ENCODE results near the gene MAB21L1. TPM values are rescaled to one million over a fixed set of nuclear protein-coding genes. Genes with fewer than 3 reads are reported as not detected.
A peak's percentile ranks its signal among the peaks of the same experiment; 100 is the strongest.

Gene MAB21L1
- polyA plus RNA-seq, 1 donor from 2014 or later: 0.07 TPM

DNA sequence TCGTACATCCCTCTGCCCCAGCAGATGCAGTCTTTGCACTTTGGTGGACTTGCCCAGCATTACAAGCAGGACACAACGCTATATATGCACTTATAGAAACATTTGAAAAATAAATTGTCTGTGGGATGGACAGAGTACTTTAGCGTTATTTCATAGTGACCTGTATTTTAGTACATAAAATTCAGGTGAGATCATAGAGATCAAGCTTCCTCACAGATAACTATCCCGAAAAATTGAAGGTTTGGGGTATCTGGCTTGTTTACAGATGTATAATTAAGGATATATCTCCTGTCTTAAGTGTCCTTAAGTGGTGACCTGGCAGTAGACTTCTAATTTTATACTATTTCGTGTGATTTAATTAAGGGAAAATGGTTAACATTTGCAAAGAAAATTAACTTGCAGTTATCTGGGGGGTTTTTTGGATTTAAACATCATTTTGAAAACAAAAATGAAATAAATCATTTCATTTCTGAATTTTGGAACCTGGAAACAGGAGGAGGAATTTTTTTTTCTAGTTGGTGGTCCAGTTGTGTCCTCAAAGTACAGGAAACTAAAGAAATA is 977 bp upstream of the MAB21L1 start:
- Histone ChIP-seq H3K9me3 (ENCODE audit: low read length) (no peaks in the 10 kb centered on the region), H2AFZ (ENCODE audit: low read depth, low read length) (no peak overlapping the region), H3K27me3 (ENCODE audit: insufficient read depth, low read depth, low read length) (peaks cover 99% of the 10 kb centered on the region), H3K27ac (ENCODE audit: low read length) (no peak overlapping the region), H3K4me3 (ENCODE audit: low read length) (no peak overlapping the region), H3F3A (ENCODE audit: insufficient read depth, low read length, poor library complexity, severe bottlenecking) (no peaks in the 10 kb centered on the region), H4K20me1 (ENCODE audit: insufficient read depth) (peaks cover 21% of the 10 kb centered on the region), H3K9me2 (ENCODE audit: insufficient read depth, low read length) (no peaks in the 10 kb centered on the region), H3K79me2 (replicated peaks; ENCODE audit: insufficient read depth, low read length) (no peaks in the 10 kb centered on the region), H3K4me2 (ENCODE audit: low read length) (no peak overlapping the region), H3K9ac (ENCODE audit: low read length) (no peak overlapping the region), H3K36me3 (ENCODE audit: insufficient read depth, low read length) (no peaks in the 10 kb centered on the region)
- TF ChIP-seq SMC3 (conservative IDR thresholded peaks at IDR 0.05; ENCODE audit: poor library complexity): no peak
- TF ChIP-seq EZH2 (IDR thresholded peaks at IDR 0.05; ENCODE audit: borderline replicate concordance, insufficient read depth, low read length, poor library complexity, severe bottlenecking): no peak
- no peak for TF ChIP-seq REST (IDR thresholded peaks at IDR 0.05; ENCODE audit: borderline replicate concordance)
- TF ChIP-seq, protein P1, sequence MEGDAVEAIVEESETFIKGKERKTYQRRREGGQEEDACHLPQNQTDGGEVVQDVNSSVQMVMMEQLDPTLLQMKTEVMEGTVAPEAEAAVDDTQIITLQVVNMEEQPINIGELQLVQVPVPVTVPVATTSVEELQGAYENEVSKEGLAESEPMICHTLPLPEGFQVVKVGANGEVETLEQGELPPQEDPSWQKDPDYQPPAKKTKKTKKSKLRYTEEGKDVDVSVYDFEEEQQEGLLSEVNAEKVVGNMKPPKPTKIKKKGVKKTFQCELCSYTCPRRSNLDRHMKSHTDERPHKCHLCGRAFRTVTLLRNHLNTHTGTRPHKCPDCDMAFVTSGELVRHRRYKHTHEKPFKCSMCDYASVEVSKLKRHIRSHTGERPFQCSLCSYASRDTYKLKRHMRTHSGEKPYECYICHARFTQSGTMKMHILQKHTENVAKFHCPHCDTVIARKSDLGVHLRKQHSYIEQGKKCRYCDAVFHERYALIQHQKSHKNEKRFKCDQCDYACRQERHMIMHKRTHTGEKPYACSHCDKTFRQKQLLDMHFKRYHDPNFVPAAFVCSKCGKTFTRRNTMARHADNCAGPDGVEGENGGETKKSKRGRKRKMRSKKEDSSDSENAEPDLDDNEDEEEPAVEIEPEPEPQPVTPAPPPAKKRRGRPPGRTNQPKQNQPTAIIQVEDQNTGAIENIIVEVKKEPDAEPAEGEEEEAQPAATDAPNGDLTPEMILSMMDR (IDR thresholded peaks at IDR 0.05; ENCODE audit: poor library complexity, severe bottlenecking): no peak
- no peak for TF ChIP-seq POLR2AphosphoS5 (IDR thresholded peaks at IDR 0.05)
- TF ChIP-seq EP300 (conservative IDR thresholded peaks at IDR 0.05; ENCODE audit: poor library complexity, severe bottlenecking): no peak
- no peak for TF ChIP-seq TAF1 (IDR thresholded peaks at IDR 0.05; ENCODE audit: low read depth)
- no peak for TF ChIP-seq RAD21 (conservative IDR thresholded peaks at IDR 0.05)
- no peak for TF ChIP-seq MXI1 (conservative IDR thresholded peaks at IDR 0.05; ENCODE audit: poor library complexity, severe bottlenecking)

DNA sequence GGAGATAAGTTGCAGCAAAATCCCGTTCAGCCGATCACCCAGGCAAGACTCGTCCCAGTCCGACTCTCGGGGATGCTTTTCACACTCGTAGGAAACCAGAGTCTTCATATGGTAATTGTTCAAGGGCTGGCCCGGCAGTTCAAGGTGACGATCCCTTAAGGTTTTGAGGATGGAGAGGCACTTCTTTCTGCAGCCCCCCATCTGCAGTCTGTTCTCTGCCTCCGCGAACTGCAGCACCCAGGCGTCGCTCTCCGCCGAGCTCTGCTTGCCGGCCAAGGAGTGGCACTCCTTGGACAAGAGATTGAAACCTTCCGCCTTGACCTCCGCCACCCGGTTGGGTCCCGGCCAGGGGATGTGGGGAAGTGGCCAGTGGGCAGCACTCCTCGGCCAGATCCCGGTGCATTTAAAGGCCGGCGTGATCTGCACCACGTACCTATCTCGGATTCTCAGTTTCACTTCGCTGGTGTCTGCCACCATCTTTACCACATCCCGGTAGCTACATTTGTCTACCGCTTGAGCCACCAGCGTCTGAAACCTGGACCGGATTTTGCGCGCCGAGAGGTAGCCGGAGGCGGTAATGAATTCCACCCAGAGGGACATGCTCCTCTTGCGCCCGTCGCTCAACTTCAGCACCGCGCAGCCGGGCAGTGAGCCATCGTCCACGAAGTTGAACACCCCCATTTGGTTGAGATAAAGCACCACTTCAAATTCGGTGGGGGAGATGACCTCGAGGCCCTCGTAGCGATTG is 1.1 kb downstream of the MAB21L1 start:
- Histone ChIP-seq H3K79me2 (replicated peaks; ENCODE audit: insufficient read depth, low read length) (no peaks in the 10 kb centered on the region), H3F3A (ENCODE audit: insufficient read depth, low read length, poor library complexity, severe bottlenecking) (no peaks in the 10 kb centered on the region), H3K4me3 (ENCODE audit: low read length) (peak overlapping the region; percentile 19), H3K9me3 (ENCODE audit: low read length) (no peaks in the 10 kb centered on the region), H3K27ac (ENCODE audit: low read length) (no peak overlapping the region), H3K4me2 (ENCODE audit: low read length) (no peak overlapping the region), H4K20me1 (ENCODE audit: insufficient read depth) (peaks cover 21% of the 10 kb centered on the region), H3K27me3 (ENCODE audit: insufficient read depth, low read depth, low read length) (peaks cover 100% of the 10 kb centered on the region), H3K9ac (ENCODE audit: low read length) (no peak overlapping the region), H3K36me3 (ENCODE audit: insufficient read depth, low read length) (no peaks in the 10 kb centered on the region), H3K9me2 (ENCODE audit: insufficient read depth, low read length) (no peaks in the 10 kb centered on the region), H2AFZ (ENCODE audit: low read depth, low read length) (no peak overlapping the region)
- TF ChIP-seq, protein P1 (IDR thresholded peaks at IDR 0.05; ENCODE audit: poor library complexity, severe bottlenecking): no peak
- TF ChIP-seq RAD21 (conservative IDR thresholded peaks at IDR 0.05): no peak
- TF ChIP-seq MXI1 (conservative IDR thresholded peaks at IDR 0.05; ENCODE audit: poor library complexity, severe bottlenecking): no peak
- no peak for TF ChIP-seq EZH2 (IDR thresholded peaks at IDR 0.05; ENCODE audit: borderline replicate concordance, insufficient read depth, low read length, poor library complexity, severe bottlenecking)
- TF ChIP-seq TAF1 (IDR thresholded peaks at IDR 0.05; ENCODE audit: low read depth): no peak
- TF ChIP-seq SMC3 (conservative IDR thresholded peaks at IDR 0.05; ENCODE audit: poor library complexity): no peak
- TF ChIP-seq REST (IDR thresholded peaks at IDR 0.05; ENCODE audit: borderline replicate concordance): no peak
- no peak for TF ChIP-seq EP300 (conservative IDR thresholded peaks at IDR 0.05; ENCODE audit: poor library complexity, severe bottlenecking)
- no peak for TF ChIP-seq POLR2AphosphoS5 (IDR thresholded peaks at IDR 0.05)

Measured in neural cell (in vitro differentiated cells).